MCF 10A (cell line): ENCODE results near the gene FGD4. TPM values are rescaled to one million over a fixed set of nuclear protein-coding genes. Genes with fewer than 3 reads are reported as not detected.
A peak's percentile ranks its signal among the peaks of the same experiment; 100 is the strongest.

Experiments
- BruUV-seq: library from RNA; stranded (reverse); fragments of 400-500 nt; replicated peaks from 2 replicates; lab custom pipeline; 2021; lab: Mats Ljungman, UMichigan
- CTCF ChIA-PET: fragments of 300-600 bp; sonication (Branson Sonifier 250); formaldehyde crosslinking; extraction: SDS; loops from one replicate; lab custom pipeline; 2021; ENCODE audit warnings: antibody characterized with exemption, inconsistent platforms; lab: Yijun Ruan, JAX
- POLR2A ChIA-PET: fragments of 300-600, 350-650 bp; sonication (Branson Sonifier 250); formaldehyde crosslinking; extraction: SDS; loops from one replicate; lab custom pipeline; 2020; ENCODE audit warnings: antibody characterized with exemption, inconsistent platforms; lab: Yijun Ruan, JAX
- DNase-seq: peaks from one replicate; pipeline ENCODE4 v3.0.0-alpha.2; 2018; ENCODE audit not compliant: unreplicated experiment
- H3K27ac Mint-ChIP-seq: one replicate; pipeline ENCODE4 v1.8.0; 2022; ENCODE audit warnings: mild to moderate bottlenecking, low read depth, mixed read lengths; ENCODE audit not compliant: unreplicated experiment
- H3K27me3 Mint-ChIP-seq: one replicate; pipeline ENCODE4 v1.8.0; 2022; ENCODE audit warnings: mixed read lengths; ENCODE audit not compliant: insufficient read depth, unreplicated experiment
- H3K36me3 Mint-ChIP-seq: one replicate; pipeline ENCODE4 v1.8.0; 2022; ENCODE audit warnings: mild to moderate bottlenecking, moderate library complexity, mixed read lengths; ENCODE audit not compliant: insufficient read depth, unreplicated experiment
- H3K4me1 Mint-ChIP-seq: one replicate; pipeline ENCODE4 v1.8.0; 2022; ENCODE audit warnings: mixed read lengths; ENCODE audit not compliant: insufficient read depth, unreplicated experiment
- H3K4me3 Mint-ChIP-seq: one replicate; pipeline ENCODE4 v1.8.0; 2022; ENCODE audit warnings: mild to moderate bottlenecking, moderate library complexity, mixed read lengths; ENCODE audit not compliant: unreplicated experiment
- H3K9me3 Mint-ChIP-seq: one replicate; pipeline ENCODE4 v1.8.0; 2022; ENCODE audit warnings: mixed read lengths; ENCODE audit not compliant: unreplicated experiment
- intact Hi-C: fragments of 100-400 bp; cut with micrococcal nuclease; formaldehyde crosslinking; loops from 2 replicates; pipeline ENCODE4 v1.14.1; 2022
- total RNA-seq: library from RNA; stranded (reverse); gene quantifications from 2 replicates; pipeline ENCODE4 v1.2.3, GENCODE V29; 2022
- TF ChIP-seq, protein P1 (sequence below): fragments of 200-600 bp; IDR thresholded peaks from one replicate; pipeline ENCODE4 v1.8.0; 2022; ENCODE audit warnings: antibody characterized with exemption, mild to moderate bottlenecking; ENCODE audit not compliant: unreplicated experiment

The FGD4 gene
- total RNA-seq, 1 experiment from 2014 or later, result 34.7 TPM

DNA sequence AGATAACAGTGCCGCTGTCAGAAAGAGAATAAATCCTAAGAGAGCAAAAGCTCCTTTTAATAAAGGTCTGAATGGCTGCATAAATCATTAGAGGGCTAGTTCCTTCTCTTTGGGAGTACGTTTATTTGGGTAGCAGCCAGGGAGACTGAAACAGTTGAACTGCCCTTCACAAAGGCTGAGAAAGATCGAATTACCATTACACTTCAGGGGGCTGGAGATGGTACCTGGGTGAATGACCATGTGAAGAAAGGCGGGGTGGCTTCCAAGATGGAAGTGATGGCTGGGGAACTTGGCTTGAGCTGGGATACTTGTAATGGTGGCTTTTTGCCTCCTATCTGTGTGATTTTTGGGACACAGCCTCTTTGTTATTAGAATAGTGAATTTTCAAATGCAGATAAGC is 1.7 kb upstream of the FGD4 start:
- Mint-ChIP-seq H3K27ac (no peak overlapping the region), H3K4me3 (no peak overlapping the region), H3K9me3 (no peaks in the 10 kb centered on the region), H3K4me1 (peaks cover 7% of the 10 kb centered on the region), H3K27me3 (no peaks in the 10 kb centered on the region), H3K36me3 (peaks cover 14% of the 10 kb centered on the region)
- no peak for DNase-seq
- ChIA-PET POLR2A (interaction anchor here (0.7 to 4.0 kb wide), 5 partner anchors 9 to 57 kb away, joined by 3 to 22 read pairs (median 3); no protein-coding TSS in a partner anchor), CTCF (interaction anchor here (1.1 to 2.3 kb wide), 4 partner anchors 30 to 275 kb away, joined by 3 to 11 read pairs (median 6); no protein-coding TSS in a partner anchor)
- intact Hi-C loops, result no loop called here
- TF ChIP-seq, protein P1, sequence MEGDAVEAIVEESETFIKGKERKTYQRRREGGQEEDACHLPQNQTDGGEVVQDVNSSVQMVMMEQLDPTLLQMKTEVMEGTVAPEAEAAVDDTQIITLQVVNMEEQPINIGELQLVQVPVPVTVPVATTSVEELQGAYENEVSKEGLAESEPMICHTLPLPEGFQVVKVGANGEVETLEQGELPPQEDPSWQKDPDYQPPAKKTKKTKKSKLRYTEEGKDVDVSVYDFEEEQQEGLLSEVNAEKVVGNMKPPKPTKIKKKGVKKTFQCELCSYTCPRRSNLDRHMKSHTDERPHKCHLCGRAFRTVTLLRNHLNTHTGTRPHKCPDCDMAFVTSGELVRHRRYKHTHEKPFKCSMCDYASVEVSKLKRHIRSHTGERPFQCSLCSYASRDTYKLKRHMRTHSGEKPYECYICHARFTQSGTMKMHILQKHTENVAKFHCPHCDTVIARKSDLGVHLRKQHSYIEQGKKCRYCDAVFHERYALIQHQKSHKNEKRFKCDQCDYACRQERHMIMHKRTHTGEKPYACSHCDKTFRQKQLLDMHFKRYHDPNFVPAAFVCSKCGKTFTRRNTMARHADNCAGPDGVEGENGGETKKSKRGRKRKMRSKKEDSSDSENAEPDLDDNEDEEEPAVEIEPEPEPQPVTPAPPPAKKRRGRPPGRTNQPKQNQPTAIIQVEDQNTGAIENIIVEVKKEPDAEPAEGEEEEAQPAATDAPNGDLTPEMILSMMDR, result no peak
- no TSS peak for BruUV-seq

DNA sequence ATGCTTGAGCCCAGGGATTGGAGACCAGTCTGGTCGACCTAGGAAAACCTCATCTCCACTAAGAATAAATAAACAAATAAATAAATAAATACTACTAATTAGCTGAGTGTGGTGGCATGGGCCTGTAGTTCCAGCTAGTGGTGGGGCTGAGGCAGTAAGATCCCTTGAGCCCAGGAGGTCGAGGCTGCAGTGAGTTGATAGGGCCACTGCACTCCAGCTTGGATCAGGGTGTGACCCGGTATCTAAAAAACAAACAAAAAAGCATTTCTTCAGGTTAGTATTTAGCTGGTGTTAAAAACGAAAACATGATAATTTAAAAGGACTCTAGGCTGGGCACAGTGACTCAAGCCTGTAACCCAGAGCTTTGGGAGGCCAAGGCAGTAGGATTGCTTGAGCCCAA is 1.2 kb upstream of the FGD4 start:
- Mint-ChIP-seq H3K27ac (no peak overlapping the region), H3K4me1 (peaks cover 12% of the 10 kb centered on the region), H3K4me3 (peak overlapping the region; percentile 79), H3K36me3 (peaks cover 19% of the 10 kb centered on the region), H3K27me3 (no peaks in the 10 kb centered on the region), H3K9me3 (no peaks in the 10 kb centered on the region)
- intact Hi-C loops, result no loop called here
- TF ChIP-seq, protein P1, result no peak
- no TSS peak for BruUV-seq
- CTCF ChIA-PET, result interaction anchor here (0.6 to 2.3 kb wide), 7 partner anchors 31 to 1127 kb away, joined by 3 to 11 read pairs (median 4); no protein-coding TSS in a partner anchor
- POLR2A ChIA-PET, result interaction anchor here (0.6 to 4.0 kb wide), 11 partner anchors 10 to 273 kb away, joined by 3 to 22 read pairs (median 5); no protein-coding TSS in a partner anchor
- no peak for DNase-seq

DNA sequence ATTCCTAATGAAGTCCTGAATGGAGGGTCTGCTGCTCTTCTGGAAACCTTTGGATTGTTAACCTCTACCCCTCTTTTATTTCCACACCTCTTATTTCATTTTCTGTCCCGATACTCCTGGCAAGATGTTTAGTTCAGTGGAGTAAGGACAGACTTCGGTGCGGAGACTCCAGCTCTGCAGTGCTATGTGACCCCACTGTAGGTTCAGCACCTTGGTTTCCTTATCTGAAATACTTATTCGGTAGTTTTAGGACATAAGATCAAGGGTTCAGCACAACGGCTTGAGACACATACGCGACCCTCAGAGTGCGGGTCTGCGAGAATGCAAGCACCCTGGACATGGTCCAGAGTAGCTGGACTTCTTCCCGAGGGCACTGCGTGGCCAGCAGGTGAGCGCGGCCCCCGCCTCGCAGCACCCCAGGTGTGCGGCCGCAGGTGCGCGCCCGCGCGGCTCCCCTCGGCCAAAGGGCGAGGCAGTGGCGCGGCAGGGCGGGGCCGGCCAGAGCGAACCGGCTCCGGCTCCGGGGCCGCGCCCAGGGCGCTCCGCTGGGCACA is 465 bp upstream of the FGD4 start:
- Mint-ChIP-seq H3K27me3 (no peaks in the 10 kb centered on the region), H3K36me3 (peaks cover 22% of the 10 kb centered on the region), H3K9me3 (no peaks in the 10 kb centered on the region), H3K4me3 (peak overlapping the region; percentile 79), H3K27ac (peak overlapping the region; percentile 55), H3K4me1 (peaks cover 16% of the 10 kb centered on the region)
- TF ChIP-seq, protein P1, result no peak
- intact Hi-C loops, result no loop called here
- no TSS peak for BruUV-seq
- ChIA-PET CTCF (interaction anchor here (0.6 to 2.3 kb wide), 13 partner anchors 31 to 1083 kb away, joined by 3 to 11 read pairs (median 4); no protein-coding TSS in a partner anchor), POLR2A (interaction anchor here (0.6 to 4.0 kb wide), 17 partner anchors 9 to 281 kb away, joined by 3 to 63 read pairs (median 6); partner anchors contain the start of gene DNM1L)
- DNase-seq, result peak; percentile 16

DNA sequence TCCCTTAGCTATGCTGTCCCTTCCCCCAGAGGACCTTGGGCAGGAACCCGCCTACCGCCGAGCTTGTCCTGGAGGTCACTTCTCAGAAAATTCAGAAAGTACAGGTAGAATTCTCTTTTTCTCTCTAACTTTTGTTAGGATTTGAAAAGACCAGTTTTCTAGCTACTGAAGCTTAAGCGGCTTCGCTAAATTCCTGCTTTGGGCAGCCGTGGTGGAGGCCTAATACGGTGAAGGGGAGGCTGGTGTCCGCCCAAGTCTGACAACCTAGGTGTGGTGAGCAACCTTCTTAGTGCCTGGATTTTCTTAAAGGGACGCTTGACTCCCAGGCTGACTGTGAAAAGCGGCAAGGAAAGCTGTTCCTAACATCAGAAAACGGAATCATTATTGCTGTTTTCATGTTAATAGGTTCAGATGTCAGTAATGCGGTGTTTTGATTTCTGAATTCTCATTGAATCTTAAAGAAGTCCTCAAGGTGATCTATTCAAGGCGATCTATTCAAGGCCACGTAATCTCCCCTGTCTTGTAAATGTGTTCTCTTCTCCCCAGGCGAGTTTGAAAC is 835 bp downstream of the FGD4 start:
- intact Hi-C loops, result loop anchor here (1.0 kb wide), 1 partner anchor 54 kb away; no protein-coding TSS in a partner anchor
- TF ChIP-seq, protein P1, result no peak
- peaks cover 32% of the 10 kb centered on the region for H3K36me3 Mint-ChIP-seq
- peak overlapping the region; percentile 79 for H3K4me3 Mint-ChIP-seq
- ChIA-PET CTCF (interaction anchor here (0.6 to 3.2 kb wide), 14 partner anchors 24 to 1162 kb away, joined by 3 to 15 read pairs (median 4); no protein-coding TSS in a partner anchor), POLR2A (interaction anchor here (0.6 to 4.0 kb wide), 36 partner anchors 9 to 1075 kb away, joined by 3 to 63 read pairs (median 4); partner anchors contain the start of genes DNM1L and YARS2)
- H3K9me3 Mint-ChIP-seq, result no peaks in the 10 kb centered on the region
- BruUV-seq, result TSS peak; percentile 73
- H3K4me1 Mint-ChIP-seq, result peaks cover 19% of the 10 kb centered on the region
- DNase-seq, result peak; percentile 61
- H3K27ac Mint-ChIP-seq, result peak overlapping the region; percentile 92
- no peaks in the 10 kb centered on the region for H3K27me3 Mint-ChIP-seq
